AG04449 (cell line): Measurements from ENCODE around the gene KANK4.

ENCODE experiments used
- CTCF ChIA-PET: fragments of 350-600 bp; formaldehyde crosslinking; extraction: SDS; loops from one replicate; lab custom pipeline; 2021; ENCODE audit warnings: antibody characterized with exemption; lab: Yijun Ruan, JAX
- POLR2A ChIA-PET: fragments of 400-600, 350-600 bp; formaldehyde crosslinking; extraction: SDS; loops from one replicate; lab custom pipeline; 2020; ENCODE audit warnings: antibody characterized with exemption, inconsistent platforms; lab: Yijun Ruan, JAX
- DNase-seq: peaks from one replicate; pipeline ENCODE4 v3.0.0-alpha.2; 2010; ENCODE audit warnings: low read depth, low spot score
- H3K4me3 ChIP-seq: 2 replicates; pipeline ENCODE4 v1.5.1; 2011; ENCODE audit warnings: low read depth, mild to moderate bottlenecking, control low read depth, low read length
- CTCF ChIP-seq: IDR thresholded peaks from one replicate; pipeline ENCODE4 v1.5.1; 2011; ENCODE audit warnings: mild to moderate bottlenecking, moderate library complexity, low read length, control low read depth, inconsistent platforms; ENCODE audit not compliant: insufficient read depth; ENCODE audit errors: missing control alignments

Gene KANK4

GRCh38 chr1:62353853-62354252 lies 34.6 kb upstream of the KANK4 start:
- no peak for TF ChIP-seq CTCF
- CTCF ChIA-PET = no interaction called here
- POLR2A ChIA-PET = no interaction called here

GRCh38 chr1:62352387-62352786 lies 33.2 kb upstream of the KANK4 start:
- POLR2A ChIA-PET = no interaction called here
- DNase-seq = no peak
- TF ChIP-seq CTCF = no peak
- CTCF ChIA-PET = no interaction called here
- H3K4me3 ChIP-seq = no peak overlapping the region

More at GRCh38 chr1:62353853-62354252, 34.6 kb upstream of the KANK4 start:
- no peak for DNase-seq
- H3K4me3 ChIP-seq = no peak overlapping the region

GRCh38 chr1:62349470-62350233 lies 30.4 kb upstream of the KANK4 start:
- no peak for TF ChIP-seq CTCF
- ChIA-PET POLR2A (no interaction called here), CTCF (no interaction called here)
- no peak for DNase-seq
- H3K4me3 ChIP-seq = no peak overlapping the region

- CTCF ChIA-PET = no interaction called here
- TF ChIP-seq CTCF = no peak
- DNase-seq = no peak
- H3K4me3 ChIP-seq = no peak overlapping the region
- POLR2A ChIA-PET = no interaction called here
These were observed 27.7 kb upstream of the KANK4 start for GRCh38 chr1:62346886-62347285.

GRCh38 chr1:62343911-62344310 lies 24.7 kb upstream of the KANK4 start:
- ChIA-PET POLR2A (no interaction called here), CTCF (no interaction called here)
- H3K4me3 ChIP-seq = no peak overlapping the region
- no peak for DNase-seq
- no peak for TF ChIP-seq CTCF

GRCh38 chr1:62342270-62342669 lies 23.0 kb upstream of the KANK4 start:
- H3K4me3 ChIP-seq = no peak overlapping the region
- CTCF ChIA-PET = no interaction called here
- POLR2A ChIA-PET = no interaction called here
- no peak for TF ChIP-seq CTCF
- DNase-seq = no peak
